Measurements from ENCODE around the gene CELSR1.

The CELSR1 gene

DNA sequence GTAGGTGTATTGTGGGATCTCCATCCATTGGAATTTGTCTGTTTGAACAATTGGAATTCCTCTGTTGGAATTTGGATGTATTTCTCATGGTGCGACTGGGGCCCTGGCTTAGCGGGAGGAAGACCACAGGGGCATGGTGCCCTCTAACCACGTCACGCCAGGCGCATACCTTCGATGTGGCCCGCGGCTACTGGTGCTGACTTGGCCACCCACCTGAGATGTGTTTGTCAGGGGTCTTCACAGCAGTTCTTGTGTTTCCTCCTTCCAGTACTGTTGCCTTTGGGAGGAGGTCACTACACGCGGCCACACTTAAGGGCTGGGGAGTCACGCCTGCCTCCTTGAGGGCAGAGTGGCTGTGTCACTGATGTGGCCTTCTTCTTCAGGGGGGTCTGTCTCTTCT, 46.2 kb upstream of the CELSR1 start:
- H3K4me3 ChIP-seq (replicated peaks; ENCODE audit: low read depth, low read length), result no peak overlapping the region
- no peak for TF ChIP-seq CTCF (IDR thresholded peaks at IDR 0.05; ENCODE audit: low read depth, low read length, missing control alignments)
- no peak for DNase-seq (ENCODE audit: extremely low read depth, low read depth)

DNA sequence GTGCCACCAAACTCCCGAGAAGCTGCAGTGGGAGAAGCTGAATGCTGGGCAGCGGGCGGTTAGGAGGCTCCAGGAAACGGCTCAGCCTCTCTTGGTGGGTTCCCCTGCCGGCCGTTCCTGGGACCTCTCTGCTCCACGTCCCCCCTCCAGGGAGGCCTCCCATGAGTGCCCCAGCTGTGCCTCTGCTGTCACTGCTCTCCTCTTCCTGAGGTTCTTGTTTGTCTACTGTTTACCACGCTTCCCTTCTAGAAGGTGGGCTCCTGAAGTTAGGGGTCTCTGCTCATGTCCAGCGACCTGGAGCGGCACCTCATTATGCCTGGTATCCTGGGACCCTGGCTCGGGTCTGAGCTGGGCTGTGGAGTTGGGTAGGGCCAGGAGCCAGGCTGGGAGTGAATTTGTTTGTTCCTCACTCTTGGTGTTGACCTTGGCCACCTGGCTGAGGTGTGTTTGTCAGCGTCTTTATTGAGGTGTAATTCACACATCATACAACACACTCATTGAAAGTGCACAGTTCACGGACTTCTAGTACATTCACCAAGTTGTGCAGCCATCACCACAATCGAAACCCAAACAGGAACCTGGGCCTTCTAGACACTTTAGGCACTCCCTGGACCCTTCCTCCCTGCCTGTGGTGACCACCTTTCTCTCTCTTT, 45.0 kb upstream of the CELSR1 start:
- no peak for DNase-seq (ENCODE audit: extremely low read depth, low read depth)
- TF ChIP-seq CTCF (IDR thresholded peaks at IDR 0.05; ENCODE audit: low read depth, low read length, missing control alignments), result no peak
- no peak overlapping the region for H3K4me3 ChIP-seq (replicated peaks; ENCODE audit: low read depth, low read length)

GRCh38 chr22:46581538-46582244, 44.3 kb upstream of the CELSR1 start:
- H3K4me3 ChIP-seq (replicated peaks; ENCODE audit: low read depth, low read length), result no peak overlapping the region
- TF ChIP-seq CTCF (IDR thresholded peaks at IDR 0.05; ENCODE audit: low read depth, low read length, missing control alignments), result no peak
- DNase-seq (ENCODE audit: extremely low read depth, low read depth), result no peak

DNA sequence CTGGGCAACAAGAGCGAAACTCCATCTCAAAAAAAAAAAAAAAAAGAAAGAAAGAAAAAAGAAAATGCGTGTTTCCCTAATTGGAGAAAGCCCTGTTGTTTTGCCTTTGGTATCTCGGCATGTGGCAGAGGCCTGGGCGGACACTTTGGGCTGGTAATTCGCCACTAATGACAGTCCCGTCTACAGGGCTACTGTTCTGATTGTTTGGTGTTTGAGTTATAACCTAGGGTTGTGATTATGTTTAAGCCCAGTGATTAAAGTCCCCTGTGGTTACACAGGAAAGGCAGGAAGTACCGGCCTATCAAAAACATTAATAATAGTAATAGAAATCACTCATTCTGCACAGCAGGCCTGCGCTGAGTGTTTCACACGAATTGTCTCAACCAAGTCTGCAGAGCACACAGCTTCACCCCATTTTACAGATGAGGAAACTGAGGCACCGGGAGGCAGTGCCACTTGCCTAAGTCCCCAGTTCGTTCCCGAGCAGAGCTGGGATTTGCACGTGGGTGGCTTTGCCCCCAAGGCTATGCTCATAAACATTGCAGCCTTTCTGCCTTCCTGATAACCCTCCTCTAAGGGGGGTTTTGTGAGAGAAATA, 43.6 kb upstream of the CELSR1 start:
- TF ChIP-seq CTCF (IDR thresholded peaks at IDR 0.05; ENCODE audit: low read depth, low read length, missing control alignments), result no peak
- no peak overlapping the region for H3K4me3 ChIP-seq (replicated peaks; ENCODE audit: low read depth, low read length)
- no peak for DNase-seq (ENCODE audit: extremely low read depth, low read depth)

DNA sequence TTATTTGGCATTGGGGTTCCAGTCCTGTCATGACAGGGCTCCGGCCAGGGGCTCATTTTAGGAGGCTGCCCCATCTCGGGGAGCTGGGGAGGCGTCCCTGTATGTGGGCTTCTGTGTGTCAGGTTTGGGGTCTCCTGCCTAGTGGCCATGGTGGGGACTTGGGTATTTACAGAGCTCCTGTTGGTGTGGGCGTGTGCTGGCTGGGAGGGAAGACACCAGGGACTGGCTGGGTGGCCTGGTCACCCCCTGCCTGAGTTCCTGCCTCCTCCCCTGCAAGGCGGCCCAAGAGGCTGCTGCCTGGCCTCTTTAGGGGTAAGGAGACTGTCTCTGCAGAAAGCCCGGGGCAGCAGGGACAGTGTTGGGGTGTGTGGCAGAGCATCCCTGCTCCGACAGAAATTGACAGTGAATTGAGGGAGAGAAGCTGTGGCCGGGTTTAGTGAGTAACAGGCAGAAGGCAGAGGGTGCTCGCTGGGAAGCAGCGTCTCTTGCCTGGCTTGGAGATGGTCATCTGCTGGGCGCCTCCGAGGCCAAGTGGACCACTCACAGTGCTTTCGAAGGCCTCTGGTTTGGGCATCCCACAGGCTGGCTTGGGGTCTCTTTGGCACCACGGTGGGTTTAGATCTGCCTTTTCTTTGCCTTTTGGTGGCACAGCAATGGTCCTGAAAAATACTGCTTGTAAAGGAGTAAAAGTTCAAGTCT, 42.5 kb upstream of the CELSR1 start:
- DNase-seq (ENCODE audit: extremely low read depth, low read depth), result no peak
- no peak for TF ChIP-seq CTCF (IDR thresholded peaks at IDR 0.05; ENCODE audit: low read depth, low read length, missing control alignments)
- H3K4me3 ChIP-seq (replicated peaks; ENCODE audit: low read depth, low read length), result no peak overlapping the region

GRCh38 chr22:46578824-46579561, 41.6 kb upstream of the CELSR1 start:
- no peak for TF ChIP-seq CTCF (IDR thresholded peaks at IDR 0.05; ENCODE audit: low read depth, low read length, missing control alignments)
- H3K4me3 ChIP-seq (replicated peaks; ENCODE audit: low read depth, low read length), result peak overlapping the region; percentile 66
- DNase-seq (ENCODE audit: extremely low read depth, low read depth), result no peak
